T47D (cell line): ENCODE results near the gene VEPH1.

Experiments
- DNase-seq, 2 experiments: peaks; one replicate each; pipeline versions ENCODE4 v3.0.0 to v3.0.0-alpha.2; 2011 to 2012; ENCODE audit warnings: low read depth in 1 of 2, low spot score in 1 of 2
- JUND ChIP-seq: IDR thresholded peaks from 2 replicates; pipeline ENCODE4 v1.6.1; 2012; ENCODE audit warnings: low read depth
- in situ Hi-C: cut with HindIII; loops from 2 replicates; pipeline ENCODE4 v1.10.0; 2016; ENCODE audit warnings: low sequenced_read_pairs, low pct_unique_long_range_greater_than_20kb

The VEPH1 gene

DNA sequence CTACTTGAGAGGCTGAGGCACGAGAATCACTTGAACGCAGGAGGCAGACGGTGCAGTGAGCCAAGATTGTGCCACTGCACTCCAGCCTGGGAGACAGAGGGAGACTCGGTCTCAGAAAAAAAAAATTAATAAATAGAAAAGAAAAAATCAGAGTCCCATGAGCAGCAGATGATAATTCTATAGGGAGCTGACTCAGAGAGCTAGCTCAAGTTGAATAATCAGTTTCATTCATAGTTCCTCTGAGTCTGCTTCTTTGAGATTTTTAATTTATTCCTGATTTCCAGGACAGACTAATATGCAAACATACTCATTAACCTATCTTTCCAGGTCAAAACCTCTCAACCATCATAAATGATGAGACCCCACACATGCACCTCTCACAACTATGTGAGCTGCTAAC is 121.6 kb downstream of the VEPH1 start:
- no peak for DNase-seq
- in situ Hi-C loops, result no loop called here
- TF ChIP-seq JUND, result no peak

DNA sequence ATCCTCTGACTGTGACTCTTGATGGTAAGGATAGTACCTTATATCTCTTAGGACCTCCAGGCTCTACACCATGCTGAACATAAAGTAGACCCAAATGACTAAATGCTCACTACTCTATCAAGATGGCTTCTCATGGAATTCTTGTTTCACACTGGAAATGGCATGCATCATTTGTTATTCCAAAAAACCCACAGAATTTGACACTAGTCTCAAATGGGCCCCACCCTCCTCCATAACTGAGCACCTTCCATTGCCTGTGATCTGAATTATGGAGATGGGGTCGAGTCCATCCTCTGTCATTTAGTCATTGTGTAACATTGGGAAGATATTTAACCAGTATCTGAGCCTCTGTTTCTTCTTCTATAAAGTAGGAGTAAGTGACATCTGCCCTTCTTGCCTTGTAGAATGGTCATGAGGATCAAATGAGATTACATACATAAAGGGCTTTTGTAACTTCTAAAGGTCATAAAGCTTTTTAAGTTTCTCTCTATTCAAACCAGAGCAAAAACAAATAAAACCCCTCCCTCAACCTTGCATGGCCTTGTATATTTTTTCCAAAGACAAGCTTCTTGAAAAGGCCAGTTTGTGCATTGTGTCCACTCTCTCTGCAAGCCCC is 123.6 kb downstream of the VEPH1 start:
- TF ChIP-seq JUND, result no peak
- in situ Hi-C loops, result no loop called here
- DNase-seq, result no peak

DNA sequence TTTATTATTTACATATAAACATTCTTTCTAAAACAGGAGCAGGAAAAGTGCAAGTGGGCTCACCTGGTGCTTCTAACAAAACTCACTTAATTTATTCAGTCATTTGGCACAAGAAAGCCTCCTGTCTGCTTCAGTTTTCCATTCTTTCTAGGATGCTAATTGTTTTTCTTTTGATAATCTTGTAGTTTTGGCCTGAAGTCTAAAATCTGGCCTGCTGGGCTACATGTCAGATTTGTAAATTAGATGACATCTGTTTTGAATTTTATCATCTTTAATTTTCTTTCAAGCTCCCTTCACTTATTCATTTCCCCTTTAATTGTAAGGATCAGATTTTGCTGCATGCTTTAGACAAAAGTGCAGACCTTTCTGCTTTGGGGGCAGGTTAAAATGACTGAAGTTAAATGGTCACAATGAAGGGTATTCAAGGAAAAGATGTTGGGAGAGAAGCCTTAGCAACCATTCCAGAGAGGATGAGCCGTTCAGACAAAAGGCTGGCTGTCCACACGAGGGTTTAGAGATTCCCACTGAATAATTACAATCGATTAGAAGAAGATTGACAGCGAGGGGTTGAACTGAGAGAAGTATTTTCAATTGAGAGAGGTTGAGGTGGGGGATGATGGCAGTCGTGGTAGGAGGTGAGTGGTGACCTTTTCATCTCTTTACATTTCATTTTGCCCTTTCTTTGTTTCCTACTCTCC is 126.5 kb downstream of the VEPH1 start:
- in situ Hi-C loops, result no loop called here
- no peak for DNase-seq
- no peak for TF ChIP-seq JUND

DNA sequence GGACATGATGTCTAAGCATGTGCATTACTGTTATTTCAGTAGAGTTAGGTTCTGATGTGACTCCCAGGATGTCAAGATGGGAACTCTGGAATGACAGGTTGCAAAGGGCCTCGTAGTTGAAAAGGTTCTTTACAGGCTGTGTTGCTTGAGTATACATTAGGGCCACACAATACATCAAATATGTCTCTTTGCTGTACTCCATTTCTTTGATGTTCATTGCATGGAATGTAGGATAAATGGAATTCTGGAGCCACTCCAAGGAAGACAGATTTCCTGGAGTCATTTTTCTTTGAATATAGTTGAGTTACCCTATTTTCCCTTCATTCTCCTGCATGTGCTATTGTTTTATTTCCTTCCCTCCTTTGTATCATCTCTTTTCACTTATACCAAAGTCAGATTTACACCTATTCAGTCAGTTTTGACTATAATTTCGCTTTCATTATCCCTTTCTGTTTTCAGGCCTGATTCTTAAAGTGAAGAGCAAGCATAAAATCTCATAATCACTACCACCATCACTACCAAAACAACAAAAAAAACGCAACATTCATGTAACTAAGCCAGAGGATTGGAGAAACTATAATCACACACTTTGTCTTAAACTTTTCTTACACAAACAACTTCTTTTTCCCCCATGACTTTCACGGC is 127.8 kb downstream of the VEPH1 start:
- no peak for DNase-seq
- TF ChIP-seq JUND, result no peak
- in situ Hi-C loops, result no loop called here

DNA sequence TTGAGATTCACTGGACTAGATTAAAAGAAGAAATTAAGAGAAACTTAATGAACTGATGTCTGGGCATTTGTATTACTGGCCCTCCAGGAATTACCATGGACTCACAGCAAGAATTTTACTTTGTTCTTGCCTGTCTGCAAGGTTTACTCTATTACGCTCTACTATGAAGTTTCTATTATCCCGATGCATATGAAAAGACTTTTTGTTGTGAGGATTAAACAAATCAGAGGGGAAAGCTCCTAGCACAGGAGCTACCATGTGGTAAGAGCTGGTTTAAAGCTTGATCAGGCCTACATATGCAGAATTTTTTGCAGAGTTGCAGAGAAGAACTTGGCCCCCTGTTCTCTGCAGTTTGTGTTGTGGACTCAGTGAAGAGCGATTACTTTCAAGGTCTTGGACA is 128.3 kb downstream of the VEPH1 start:
- DNase-seq, result no peak
- TF ChIP-seq JUND, result no peak
- in situ Hi-C loops, result no loop called here

DNA sequence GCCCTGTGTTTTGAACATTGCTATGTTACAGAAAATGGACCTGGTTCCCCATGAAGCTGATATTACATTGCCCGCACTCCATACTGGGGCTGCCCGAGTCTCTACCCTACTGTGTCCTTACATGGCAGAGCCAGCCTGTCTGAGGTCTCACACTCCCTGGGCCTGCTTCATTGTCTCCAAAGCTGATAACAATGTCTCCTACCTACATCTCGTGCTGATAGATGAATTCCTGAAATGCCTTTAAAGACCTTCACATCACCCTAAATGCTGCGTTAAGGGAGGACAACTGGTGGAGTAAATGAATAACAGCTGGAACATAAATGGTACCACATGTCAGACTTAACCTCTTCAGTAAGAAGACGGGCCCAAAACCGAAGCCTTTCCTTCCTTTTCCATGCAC is 129.4 kb downstream of the VEPH1 start:
- in situ Hi-C loops, result no loop called here
- TF ChIP-seq JUND, result no peak
- no peak for DNase-seq

DNA sequence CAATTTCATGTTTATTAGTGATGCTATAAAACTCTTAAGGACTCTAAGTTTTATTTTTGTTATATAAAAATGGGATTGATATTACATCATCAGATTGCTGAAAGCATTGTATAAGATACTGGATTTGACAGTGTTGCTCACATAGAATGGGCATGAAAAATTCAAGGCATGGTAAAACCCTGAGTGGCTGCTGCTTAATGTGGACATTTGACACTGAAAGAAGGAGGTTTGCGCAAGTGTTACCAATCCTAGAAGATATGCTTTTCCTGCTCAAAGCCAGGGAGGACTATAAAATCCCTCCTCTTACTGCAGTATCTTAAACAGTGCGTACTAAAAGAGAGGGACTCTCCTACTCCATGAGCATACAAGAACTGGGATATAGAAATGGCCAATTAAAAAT is 132.3 kb downstream of the VEPH1 start:
- in situ Hi-C loops, result no loop called here
- no peak for DNase-seq
- TF ChIP-seq JUND, result no peak

DNA sequence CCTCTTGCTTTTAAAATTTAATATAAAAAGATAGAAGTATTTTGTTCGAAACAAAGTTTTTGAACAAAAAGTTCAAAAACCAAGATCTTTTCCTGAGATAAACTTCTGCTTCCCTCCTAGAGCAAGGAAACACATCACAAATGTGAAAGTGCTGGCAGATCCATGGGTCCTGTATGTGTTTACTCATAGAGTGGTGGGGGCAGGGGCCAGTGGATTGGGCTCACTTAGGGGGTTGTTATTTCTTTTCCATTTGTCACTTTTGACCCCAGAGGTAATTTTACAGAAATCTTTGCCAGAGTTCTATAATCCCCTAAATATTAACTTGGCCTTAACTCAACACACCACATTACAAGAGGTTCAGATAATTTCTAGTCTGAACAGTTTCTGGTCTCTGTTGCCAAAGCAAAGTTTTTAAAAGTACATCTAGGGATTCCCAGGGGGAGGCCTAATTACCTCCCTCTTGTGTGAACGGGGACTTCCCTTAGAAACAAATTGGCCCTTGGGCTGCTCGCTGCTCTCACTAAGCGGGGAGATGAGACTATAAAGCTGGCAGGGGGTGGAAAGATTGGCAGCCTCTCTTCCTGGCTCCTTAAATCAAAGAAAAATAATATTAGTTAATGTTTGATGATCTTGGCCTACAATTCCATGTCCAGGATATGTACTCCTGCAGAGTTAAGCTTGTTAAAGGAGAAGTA is 133.3 kb downstream of the VEPH1 start:
- DNase-seq, result no peak
- in situ Hi-C loops, result no loop called here
- TF ChIP-seq JUND, result no peak

DNA sequence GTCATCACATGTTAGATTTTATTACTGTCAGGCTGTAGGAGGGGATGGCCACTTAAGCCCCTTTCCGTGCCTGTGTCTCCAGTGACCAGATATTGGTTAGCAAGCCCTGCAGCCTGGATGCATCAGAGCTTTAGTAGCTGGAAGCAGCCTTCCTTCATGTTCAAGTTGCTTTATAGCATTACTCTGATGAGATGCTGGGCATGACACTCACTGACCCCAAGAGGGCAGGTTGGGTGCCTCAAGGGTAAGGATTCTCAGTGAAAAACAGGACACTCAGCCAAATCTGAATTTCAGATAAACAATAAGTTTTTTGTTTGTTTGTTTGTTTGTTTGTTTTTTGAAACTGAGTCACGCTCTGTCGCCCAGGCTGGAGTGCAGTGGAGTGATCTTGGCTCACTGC is 135.0 kb downstream of the VEPH1 start:
- in situ Hi-C loops, result no loop called here
- no peak for TF ChIP-seq JUND
- no peak for DNase-seq

DNA sequence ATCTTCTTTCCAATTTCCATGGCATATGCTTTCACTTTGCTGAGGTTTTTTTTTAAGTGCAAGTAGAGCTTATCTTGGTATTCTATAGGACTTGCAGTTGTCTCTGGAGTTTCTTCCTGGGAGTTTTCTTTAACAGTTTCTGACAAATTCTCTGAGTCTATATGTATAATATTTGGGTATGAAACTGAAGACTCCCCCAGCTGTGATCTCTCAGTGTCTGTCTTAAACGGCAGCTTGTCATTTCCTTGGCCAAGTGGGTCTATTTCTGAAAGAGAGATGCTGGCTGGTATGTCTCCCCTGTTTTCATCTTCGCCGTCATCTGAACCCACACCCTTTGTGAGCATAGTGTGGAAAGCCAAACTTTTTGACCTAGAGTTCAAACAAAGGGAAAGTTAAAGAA is 139.8 kb downstream of the VEPH1 start:
- in situ Hi-C loops, result no loop called here
- no peak for DNase-seq
- TF ChIP-seq JUND, result no peak

DNA sequence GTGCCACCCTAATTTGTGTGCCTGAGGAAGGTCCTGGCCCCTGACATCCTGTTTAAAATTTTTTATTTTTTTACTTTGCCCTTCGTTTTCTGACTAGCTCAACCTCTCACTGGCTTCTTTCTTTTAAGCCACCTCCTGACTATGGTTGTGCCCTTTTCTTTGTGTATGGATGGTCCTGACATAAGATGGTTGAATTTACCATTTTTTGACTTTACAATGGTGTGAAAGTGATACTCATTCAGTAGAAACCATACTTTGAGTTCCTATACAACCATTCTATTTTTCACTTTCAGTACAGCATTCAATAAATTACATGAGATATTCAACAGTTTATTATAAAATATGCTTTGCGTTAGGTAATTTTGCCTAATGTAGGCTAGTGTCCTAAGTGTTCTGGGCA is 140.9 kb downstream of the VEPH1 start:
- DNase-seq, result no peak
- no peak for TF ChIP-seq JUND
- in situ Hi-C loops, result no loop called here

DNA sequence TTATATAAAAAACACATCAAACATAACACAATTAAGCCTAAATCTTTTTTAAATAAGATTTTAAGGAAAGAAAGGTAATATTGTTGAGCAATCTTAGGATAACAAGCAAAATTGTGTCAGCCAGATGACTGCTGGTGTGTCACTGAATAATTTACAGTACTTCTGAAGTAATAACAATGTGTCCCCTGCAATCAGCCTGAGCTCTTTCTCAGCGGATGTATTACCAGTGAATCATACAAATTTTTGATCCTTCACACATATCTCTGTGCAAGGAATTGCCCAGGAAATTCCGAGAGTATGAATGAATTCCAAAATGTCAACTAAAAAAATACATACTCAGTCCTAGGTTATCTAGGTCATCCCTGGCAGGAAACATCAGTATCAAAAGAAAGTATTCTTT is 143.2 kb downstream of the VEPH1 start:
- in situ Hi-C loops, result no loop called here
- no peak for TF ChIP-seq JUND
- DNase-seq, result no peak

DNA sequence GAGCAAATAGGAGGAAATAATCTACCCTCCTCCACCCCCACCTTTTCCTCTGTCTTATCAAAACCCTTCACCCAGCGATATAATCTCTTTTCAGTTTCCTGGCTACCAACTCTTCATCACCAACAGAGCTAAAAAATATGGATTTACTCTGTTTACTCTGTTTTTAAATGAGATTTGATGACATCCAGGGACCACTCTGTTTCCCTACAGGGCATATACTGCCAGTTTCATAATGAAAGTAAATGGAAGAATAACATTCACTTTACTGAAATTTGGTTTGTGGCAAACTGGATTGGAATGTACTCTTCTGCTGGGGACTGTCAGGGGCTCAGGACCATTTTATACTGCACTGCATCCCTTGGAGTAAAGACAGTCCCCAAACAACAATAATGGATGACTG is 146.7 kb downstream of the VEPH1 start:
- no peak for TF ChIP-seq JUND
- in situ Hi-C loops, result no loop called here
- no peak for DNase-seq
